ENCODE measurements around the gene RAPGEF5.

GRCh38 chr7:22114440-22114981, 242.4 kb downstream of the RAPGEF5 start:
- TF ChIP-seq CHD2 (IDR thresholded peaks at IDR 0.05; ENCODE audit: low read length, partially characterized antibody) (no peak), CTCF (IDR thresholded peaks at IDR 0.05) (no peak), NFIC (IDR thresholded peaks at IDR 0.05; ENCODE audit: borderline replicate concordance) (no peak), POLR2AphosphoS5 (IDR thresholded peaks at IDR 0.05; ENCODE audit: low read depth, low read length) (no peak), IRF3 (IDR thresholded peaks at IDR 0.05; ENCODE audit: low read depth, low read length) (no peak)
